ENCODE results near the gene SLC9A9.
A peak's percentile ranks its signal among the peaks of the same experiment; 100 is the strongest.

SLC9A9 gene

GRCh38 chr3:143334231-143334630 is 514.0 kb downstream of the SLC9A9 start:
- no peak for DNase-seq
- in situ Hi-C loops (cut with MboI; ENCODE audit: low pct_unique_long_range_greater_than_20kb, low sequenced_read_pairs) = no loop called here

- no peak for DNase-seq
- in situ Hi-C loops (cut with MboI; ENCODE audit: low pct_unique_long_range_greater_than_20kb, low sequenced_read_pairs) = no loop called here
Measured at GRCh38 chr3:143333367-143333766, 514.9 kb downstream of the SLC9A9 start.

- DNase-seq = no peak
- in situ Hi-C loops (cut with MboI; ENCODE audit: low pct_unique_long_range_greater_than_20kb, low sequenced_read_pairs) = no loop called here
Measured at GRCh38 chr3:143332026-143332425, 516.2 kb downstream of the SLC9A9 start.

- no peak for DNase-seq
- in situ Hi-C loops (cut with MboI; ENCODE audit: low pct_unique_long_range_greater_than_20kb, low sequenced_read_pairs) = no loop called here
Measured at GRCh38 chr3:143331350-143331749, 516.9 kb downstream of the SLC9A9 start.

- in situ Hi-C loops (cut with MboI; ENCODE audit: low pct_unique_long_range_greater_than_20kb, low sequenced_read_pairs) = no loop called here
- no peak for DNase-seq
Measured at GRCh38 chr3:143330296-143330868, 517.9 kb downstream of the SLC9A9 start.

- in situ Hi-C loops (cut with MboI; ENCODE audit: low pct_unique_long_range_greater_than_20kb, low sequenced_read_pairs) = no loop called here
- peak; percentile 20 for DNase-seq
Measured at GRCh38 chr3:143329567-143330211, 518.6 kb downstream of the SLC9A9 start.

- DNase-seq = no peak
- in situ Hi-C loops (cut with MboI; ENCODE audit: low pct_unique_long_range_greater_than_20kb, low sequenced_read_pairs) = no loop called here
Measured at GRCh38 chr3:143328451-143328850, 519.8 kb downstream of the SLC9A9 start.

- DNase-seq = peak; percentile 17
- in situ Hi-C loops (cut with MboI; ENCODE audit: low pct_unique_long_range_greater_than_20kb, low sequenced_read_pairs) = no loop called here
Measured at GRCh38 chr3:143326983-143327778, 521.1 kb downstream of the SLC9A9 start.

GRCh38 chr3:143321058-143321769 is 527.1 kb downstream of the SLC9A9 start:
- no peak for DNase-seq
- in situ Hi-C loops (cut with MboI; ENCODE audit: low pct_unique_long_range_greater_than_20kb, low sequenced_read_pairs) = no loop called here

- in situ Hi-C loops (cut with MboI; ENCODE audit: low pct_unique_long_range_greater_than_20kb, low sequenced_read_pairs) = no loop called here
- DNase-seq = no peak
Measured at GRCh38 chr3:143315766-143316165, 532.5 kb downstream of the SLC9A9 start.

- no peak for DNase-seq
- in situ Hi-C loops (cut with MboI; ENCODE audit: low pct_unique_long_range_greater_than_20kb, low sequenced_read_pairs) = no loop called here
Measured at GRCh38 chr3:143314251-143315093, 533.8 kb downstream of the SLC9A9 start.

- DNase-seq = no peak
- in situ Hi-C loops (cut with MboI; ENCODE audit: low pct_unique_long_range_greater_than_20kb, low sequenced_read_pairs) = no loop called here
Measured at GRCh38 chr3:143313893-143314188, 534.4 kb downstream of the SLC9A9 start.

GRCh38 chr3:143313025-143313892 is 535.0 kb downstream of the SLC9A9 start:
- in situ Hi-C loops (cut with MboI; ENCODE audit: low pct_unique_long_range_greater_than_20kb, low sequenced_read_pairs) = no loop called here
- DNase-seq = no peak

GRCh38 chr3:143311096-143311495 is 537.2 kb downstream of the SLC9A9 start:
- in situ Hi-C loops (cut with MboI; ENCODE audit: low pct_unique_long_range_greater_than_20kb, low sequenced_read_pairs) = no loop called here
- no peak for DNase-seq

GRCh38 chr3:143309705-143310104 is 538.6 kb downstream of the SLC9A9 start:
- in situ Hi-C loops (cut with MboI; ENCODE audit: low pct_unique_long_range_greater_than_20kb, low sequenced_read_pairs) = no loop called here
- DNase-seq = no peak

GRCh38 chr3:143307613-143308183 is 540.6 kb downstream of the SLC9A9 start:
- in situ Hi-C loops (cut with MboI; ENCODE audit: low pct_unique_long_range_greater_than_20kb, low sequenced_read_pairs) = no loop called here
- DNase-seq = no peak

GRCh38 chr3:143306407-143306806 is 541.9 kb downstream of the SLC9A9 start:
- in situ Hi-C loops (cut with MboI; ENCODE audit: low pct_unique_long_range_greater_than_20kb, low sequenced_read_pairs) = no loop called here
- DNase-seq = no peak

- peak; percentile 11 for DNase-seq
- in situ Hi-C loops (cut with MboI; ENCODE audit: low pct_unique_long_range_greater_than_20kb, low sequenced_read_pairs) = no loop called here
Measured at GRCh38 chr3:143302638-143303171, 545.6 kb downstream of the SLC9A9 start.
